Large intestine (tissue), 12 donors: Measurements from ENCODE around the gene FEM1B. TPM values are rescaled to one million over a fixed set of nuclear protein-coding genes. Genes with fewer than 3 reads are reported as not detected.

Experiments used
- DNase-seq, 2 donors: peaks; one replicate each; pipeline versions ENCODE4 v3.0.0 to v3.0.0-alpha.2; 2013
- H3K27ac ChIP-seq: one replicate; pipeline ENCODE4 v1.5.1; 2013; ENCODE audit warnings: low read length
- H3K27me3 ChIP-seq: 2 replicates; pipeline ENCODE4 v1.6.1; 2013; ENCODE audit warnings: low read length; ENCODE audit not compliant: control insufficient read depth, insufficient read depth
- H3K36me3 ChIP-seq: 2 replicates; pipeline ENCODE4 v1.6.1; 2013; ENCODE audit warnings: low read length; ENCODE audit not compliant: control insufficient read depth, insufficient read depth
- H3K4me1 ChIP-seq: one replicate; pipeline ENCODE4 v1.6.1; 2013; ENCODE audit warnings: low read length; ENCODE audit not compliant: control insufficient read depth, insufficient read depth
- H3K4me3 ChIP-seq: one replicate; pipeline ENCODE4 v1.5.1; 2013; ENCODE audit warnings: low read length
- H3K9me3 ChIP-seq: one replicate; pipeline ENCODE4 v1.6.1; 2013; ENCODE audit warnings: mild to moderate bottlenecking, low read depth, low read length, moderate library complexity; ENCODE audit not compliant: control insufficient read depth
- WGBS: methylation state at CpG from one replicate; pipeline ENCODE4 v1.1.5; 2013; ENCODE audit warnings: low lambda C conversion rate; ENCODE audit not compliant: insufficient coverage; 5-methylcytosine and 5-hydroxymethylcytosine counted together
- long read RNA-seq, 11 donors: transcript quantifications; one replicate each; lab custom pipeline, GENCODE V29; 2026
- polyA plus RNA-seq: library from polyadenylated mRNA; unstranded; fragments of 120-200 nt; gene quantifications from one replicate; pipeline ENCODE4 v1.2.1, GENCODE V29; 2013

Gene FEM1B
- 49.3 TPM for polyA plus RNA-seq
- long read RNA-seq, donor 1, full-length matches to known transcripts, result 12 of 12 reads
- long read RNA-seq, donor 1, partial matches to known transcripts, result 0 of 12 reads
- long read RNA-seq, donor 1, other reads (novel, unspliced or antisense), result 0 of 12 reads
- long read RNA-seq, donor 2, full-length matches to known transcripts, result 27 of 32 reads
- long read RNA-seq, donor 2, partial matches to known transcripts, result 5 of 32 reads
- long read RNA-seq, donor 2, other reads (novel, unspliced or antisense), result 0 of 32 reads
- long read RNA-seq, donor 3, result 0 reads
- long read RNA-seq, donor 4, full-length matches to known transcripts, result 1 of 1 reads
- long read RNA-seq, donor 4, partial matches to known transcripts, result 0 of 1 reads
- long read RNA-seq, donor 4, other reads (novel, unspliced or antisense), result 0 of 1 reads
- long read RNA-seq, donor 5, full-length matches to known transcripts, result 8 of 8 reads
- long read RNA-seq, donor 5, partial matches to known transcripts, result 0 of 8 reads
- long read RNA-seq, donor 5, other reads (novel, unspliced or antisense), result 0 of 8 reads
- long read RNA-seq, donor 6, full-length matches to known transcripts, result 7 of 7 reads
- long read RNA-seq, donor 6, partial matches to known transcripts, result 0 of 7 reads
- long read RNA-seq, donor 6, other reads (novel, unspliced or antisense), result 0 of 7 reads
- long read RNA-seq, donor 7, full-length matches to known transcripts, result 14 of 14 reads
- long read RNA-seq, donor 7, partial matches to known transcripts, result 0 of 14 reads
- long read RNA-seq, donor 7, other reads (novel, unspliced or antisense), result 0 of 14 reads
- long read RNA-seq, donor 8, full-length matches to known transcripts, result 15 of 15 reads
- long read RNA-seq, donor 8, partial matches to known transcripts, result 0 of 15 reads
- long read RNA-seq, donor 8, other reads (novel, unspliced or antisense), result 0 of 15 reads
- long read RNA-seq, donor 9, full-length matches to known transcripts, result 7 of 7 reads
- long read RNA-seq, donor 9, partial matches to known transcripts, result 0 of 7 reads
- long read RNA-seq, donor 9, other reads (novel, unspliced or antisense), result 0 of 7 reads
- long read RNA-seq, donor 10, full-length matches to known transcripts, result 19 of 24 reads
- long read RNA-seq, donor 10, partial matches to known transcripts, result 5 of 24 reads
- long read RNA-seq, donor 10, other reads (novel, unspliced or antisense), result 0 of 24 reads
- long read RNA-seq, donor 11, full-length matches to known transcripts, result 15 of 15 reads
- long read RNA-seq, donor 11, partial matches to known transcripts, result 0 of 15 reads
- long read RNA-seq, donor 11, other reads (novel, unspliced or antisense), result 0 of 15 reads

GRCh38 chr15:68277603-68278344 lies at the start of gene FEM1B:
FEM1B (plus strand) TSS chr15:68277745; CDS start chr15:68278418, 673 bp downstream.
- Histone ChIP-seq H3K4me3 (peak within 1 kb of the TSS; percentile 69), H3K27me3 (no peaks in the 10 kb centered on the region), H3K9me3 (no peaks in the 10 kb centered on the region), H3K27ac (peak within 1 kb of the TSS; percentile 99), H3K4me1 (peaks cover 38% of the 10 kb centered on the region), H3K36me3 (no peaks in the 10 kb centered on the region)
- WGBS, result no CpG with 5 or more reads among the region's 85 CpGs
- peak; percentile 89 to 98 for DNase-seq

GRCh38 chr15:68228143-68228970 lies 49.2 kb upstream of the FEM1B start:
- no CpG with 5 or more reads among the region's 25 CpGs for WGBS

GRCh38 chr15:68228971-68229385 lies 48.6 kb upstream of the FEM1B start:
- WGBS, result no CpG with 5 or more reads among the region's 39 CpGs
- no peak for DNase-seq
- Histone ChIP-seq H3K4me1 (peaks cover 50% of the 10 kb centered on the region), H3K4me3 (peak overlapping the region; percentile 88), H3K9me3 (peaks cover 3% of the 10 kb centered on the region), H3K27ac (no peak overlapping the region), H3K27me3 (no peaks in the 10 kb centered on the region), H3K36me3 (no peaks in the 10 kb centered on the region)

More at GRCh38 chr15:68228143-68228970, 49.2 kb upstream of the FEM1B start:
- H3K9me3 ChIP-seq, result peaks cover 3% of the 10 kb centered on the region
- peak overlapping the region; percentile 88 for H3K4me3 ChIP-seq
- H3K27ac ChIP-seq, result no peak overlapping the region
- H3K4me1 ChIP-seq, result peaks cover 44% of the 10 kb centered on the region
- no peaks in the 10 kb centered on the region for H3K27me3 ChIP-seq
- H3K36me3 ChIP-seq, result peaks cover 2% of the 10 kb centered on the region
- peak in 1 of 2 donors; percentile 44 for DNase-seq

GRCh38 chr15:68229386-68230156 lies 48.0 kb upstream of the FEM1B start, which contains the start of gene CLN6:
CLN6 (minus strand) TSS chr15:68229728; CDS start chr15:68229584, 144 bp downstream.
- Histone ChIP-seq H3K27me3 (no peaks in the 10 kb centered on the region), H3K4me3 (peak within 1 kb of the TSS; percentile 88), H3K9me3 (peaks cover 3% of the 10 kb centered on the region), H3K27ac (peak within 1 kb of the TSS; percentile 65), H3K4me1 (peaks cover 56% of the 10 kb centered on the region), H3K36me3 (no peaks in the 10 kb centered on the region)
- peak; percentile 73 to 93 for DNase-seq
- WGBS, result no CpG with 5 or more reads among the region's 82 CpGs

- Histone ChIP-seq H3K4me3 (peak overlapping the region; percentile 70), H3K36me3 (no peaks in the 10 kb centered on the region), H3K27ac (peak overlapping the region; percentile 65), H3K27me3 (no peaks in the 10 kb centered on the region), H3K4me1 (peaks cover 56% of the 10 kb centered on the region), H3K9me3 (peaks cover 3% of the 10 kb centered on the region)
- WGBS, result no CpG with 5 or more reads among the region's 20 CpGs
- peak in 1 of 2 donors; percentile 53 for DNase-seq
Observed at GRCh38 chr15:68230157-68231100, 47.1 kb upstream of the FEM1B start.

GRCh38 chr15:68231102-68231818 lies 46.3 kb upstream of the FEM1B start:
- H3K9me3 ChIP-seq, result peaks cover 3% of the 10 kb centered on the region
- H3K4me3 ChIP-seq, result no peak overlapping the region
- no peaks in the 10 kb centered on the region for H3K27me3 ChIP-seq
- WGBS, result no CpG with 5 or more reads among the region's 9 CpGs
- DNase-seq, result no peak
- peaks cover 56% of the 10 kb centered on the region for H3K4me1 ChIP-seq
- no peak overlapping the region for H3K27ac ChIP-seq
- H3K36me3 ChIP-seq, result no peaks in the 10 kb centered on the region

- no peaks in the 10 kb centered on the region for H3K36me3 ChIP-seq
- no peak overlapping the region for H3K4me3 ChIP-seq
- DNase-seq, result peak; percentile 69 to 82
- peaks cover 3% of the 10 kb centered on the region for H3K9me3 ChIP-seq
- H3K4me1 ChIP-seq, result peaks cover 55% of the 10 kb centered on the region
- WGBS, result no CpG with 5 or more reads among the region's 6 CpGs
- H3K27ac ChIP-seq, result peak overlapping the region; percentile 27
- no peaks in the 10 kb centered on the region for H3K27me3 ChIP-seq
Observed at GRCh38 chr15:68232449-68232848, 45.1 kb upstream of the FEM1B start.
